ENCODE measurements around the gene HOXD1.

HOXD1 gene

GRCh38 chr2:176159663-176160250 is 28.7 kb upstream of the HOXD1 start:
- Histone ChIP-seq H3K36me3 (ENCODE audit: insufficient read depth, insufficient read length, low read length) (no peaks in the 10 kb centered on the region), H3K4me3 (ENCODE audit: insufficient read length, low read depth) (peak overlapping the region; percentile 26), H3K9me3 (ENCODE audit: insufficient read depth, low read length) (no peaks in the 10 kb centered on the region), H3K9ac (ENCODE audit: insufficient read length, low read depth) (peak overlapping the region; percentile 61), H3K4me1 (ENCODE audit: insufficient read depth, insufficient read length) (peaks cover 21% of the 10 kb centered on the region), H3K27me3 (ENCODE audit: insufficient read depth, insufficient read length) (peaks cover 100% of the 10 kb centered on the region)
- DNase-seq (ENCODE audit: low read depth, low spot score), result no peak
- TF ChIP-seq YY1 (IDR thresholded peaks at IDR 0.05; ENCODE audit: insufficient read depth, insufficient read length), result no peak
- no peak for TF ChIP-seq ZNF274 (IDR thresholded peaks at IDR 0.05; ENCODE audit: low read depth, low read length)
- no peak for TF ChIP-seq SUZ12 (IDR thresholded peaks at IDR 0.05; ENCODE audit: extremely low read depth, insufficient read depth, insufficient read length)

DNA sequence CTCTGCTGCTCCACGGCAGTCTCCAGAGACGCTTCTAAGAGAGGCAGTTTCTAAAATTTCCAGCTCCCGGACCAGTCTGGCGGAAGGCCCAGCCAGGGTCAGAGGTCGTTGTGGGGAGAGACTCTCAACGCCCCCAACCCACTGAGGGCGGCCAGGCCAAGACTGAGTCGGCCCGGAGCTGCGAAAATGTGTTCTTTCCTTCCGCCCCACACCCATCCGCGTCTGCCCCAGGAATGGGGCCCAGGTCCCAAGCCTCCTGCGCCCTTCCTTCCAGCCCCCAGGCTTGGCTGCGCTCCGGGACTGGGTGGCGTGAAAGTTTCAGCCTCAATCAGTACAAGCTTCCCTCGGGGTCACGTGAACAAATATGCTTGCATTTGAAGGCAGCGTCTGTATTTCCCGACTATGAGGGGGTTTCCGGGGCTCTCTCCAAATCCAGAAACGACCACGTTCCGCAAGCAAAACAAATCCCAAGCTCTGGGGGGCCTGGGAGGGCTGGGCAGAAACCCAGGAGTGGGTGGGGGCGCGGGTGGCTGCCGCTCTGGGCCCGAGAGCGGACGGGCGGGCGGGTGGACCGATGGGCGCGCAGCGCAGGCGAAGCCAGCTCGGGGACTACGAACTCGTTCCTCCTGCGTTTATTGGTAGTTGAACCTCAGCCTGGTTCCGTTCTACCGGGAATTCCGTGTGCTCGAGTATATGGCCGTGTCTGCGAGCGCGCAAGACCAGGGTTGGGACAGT is 28.1 kb upstream of the HOXD1 start:
- DNase-seq (ENCODE audit: low read depth, low spot score), result no peak
- Histone ChIP-seq H3K4me1 (ENCODE audit: insufficient read depth, insufficient read length) (peaks cover 22% of the 10 kb centered on the region), H3K27me3 (ENCODE audit: insufficient read depth, insufficient read length) (peaks cover 100% of the 10 kb centered on the region), H3K36me3 (ENCODE audit: insufficient read depth, insufficient read length, low read length) (no peaks in the 10 kb centered on the region), H3K9ac (ENCODE audit: insufficient read length, low read depth) (peak overlapping the region; percentile 61), H3K9me3 (ENCODE audit: insufficient read depth, low read length) (no peaks in the 10 kb centered on the region), H3K4me3 (ENCODE audit: insufficient read length, low read depth) (peak overlapping the region; percentile 26)
- TF ChIP-seq SUZ12 (IDR thresholded peaks at IDR 0.05; ENCODE audit: extremely low read depth, insufficient read depth, insufficient read length), result peak; percentile 97
- no peak for TF ChIP-seq YY1 (IDR thresholded peaks at IDR 0.05; ENCODE audit: insufficient read depth, insufficient read length)
- no peak for TF ChIP-seq ZNF274 (IDR thresholded peaks at IDR 0.05; ENCODE audit: low read depth, low read length)

- no peaks in the 10 kb centered on the region for H3K9me3 ChIP-seq (ENCODE audit: insufficient read depth, low read length)
- peaks cover 100% of the 10 kb centered on the region for H3K27me3 ChIP-seq (ENCODE audit: insufficient read depth, insufficient read length)
- H3K4me1 ChIP-seq (ENCODE audit: insufficient read depth, insufficient read length), result peaks cover 20% of the 10 kb centered on the region
- no peak for DNase-seq (ENCODE audit: low read depth, low spot score)
- TF ChIP-seq ZNF274 (IDR thresholded peaks at IDR 0.05; ENCODE audit: low read depth, low read length) (no peak), SUZ12 (IDR thresholded peaks at IDR 0.05; ENCODE audit: extremely low read depth, insufficient read depth, insufficient read length) (no peak), YY1 (IDR thresholded peaks at IDR 0.05; ENCODE audit: insufficient read depth, insufficient read length) (no peak)
- H3K36me3 ChIP-seq (ENCODE audit: insufficient read depth, insufficient read length, low read length), result no peaks in the 10 kb centered on the region
- no peak overlapping the region for H3K9ac ChIP-seq (ENCODE audit: insufficient read length, low read depth)
- H3K4me3 ChIP-seq (ENCODE audit: insufficient read length, low read depth), result no peak overlapping the region
These were observed 27.3 kb upstream of the HOXD1 start for GRCh38 chr2:176160986-176161824.

GRCh38 chr2:176161825-176162626 is 26.4 kb upstream of the HOXD1 start:
- H3K9me3 ChIP-seq (ENCODE audit: insufficient read depth, low read length), result no peaks in the 10 kb centered on the region
- no peaks in the 10 kb centered on the region for H3K36me3 ChIP-seq (ENCODE audit: insufficient read depth, insufficient read length, low read length)
- H3K4me1 ChIP-seq (ENCODE audit: insufficient read depth, insufficient read length), result peaks cover 20% of the 10 kb centered on the region
- H3K4me3 ChIP-seq (ENCODE audit: insufficient read length, low read depth), result no peak overlapping the region
- TF ChIP-seq SUZ12 (IDR thresholded peaks at IDR 0.05; ENCODE audit: extremely low read depth, insufficient read depth, insufficient read length), result peak; percentile 66
- no peak for TF ChIP-seq YY1 (IDR thresholded peaks at IDR 0.05; ENCODE audit: insufficient read depth, insufficient read length)
- H3K9ac ChIP-seq (ENCODE audit: insufficient read length, low read depth), result no peak overlapping the region
- H3K27me3 ChIP-seq (ENCODE audit: insufficient read depth, insufficient read length), result peaks cover 100% of the 10 kb centered on the region
- no peak for DNase-seq (ENCODE audit: low read depth, low spot score)

- DNase-seq (ENCODE audit: low read depth, low spot score), result no peak
- Histone ChIP-seq H3K9me3 (ENCODE audit: insufficient read depth, low read length) (no peaks in the 10 kb centered on the region; the same call in 1 of the 2 replicates), H3K9ac (ENCODE audit: insufficient read length, low read depth) (no peak overlapping the region), H3K4me3 (ENCODE audit: insufficient read length, low read depth) (no peak overlapping the region), H3K36me3 (ENCODE audit: insufficient read depth, insufficient read length, low read length) (no peaks in the 10 kb centered on the region), H3K4me1 (ENCODE audit: insufficient read depth, insufficient read length) (peaks cover 18% of the 10 kb centered on the region), H3K27me3 (ENCODE audit: insufficient read depth, insufficient read length) (peaks cover 100% of the 10 kb centered on the region)
- no peak for TF ChIP-seq YY1 (IDR thresholded peaks at IDR 0.05; ENCODE audit: insufficient read depth, insufficient read length)
- no peak for TF ChIP-seq ZNF274 (IDR thresholded peaks at IDR 0.05; ENCODE audit: low read depth, low read length)
- peak; percentile 27 for TF ChIP-seq SUZ12 (IDR thresholded peaks at IDR 0.05; ENCODE audit: extremely low read depth, insufficient read depth, insufficient read length)
These were observed 25.4 kb upstream of the HOXD1 start for GRCh38 chr2:176162911-176163671.

GRCh38 chr2:176163672-176164056 is 24.8 kb upstream of the HOXD1 start:
- H3K4me3 ChIP-seq (ENCODE audit: insufficient read length, low read depth), result no peak overlapping the region
- H3K9me3 ChIP-seq (ENCODE audit: insufficient read depth, low read length), result no peaks in the 10 kb centered on the region; the same call in 1 of the 2 replicates
- no peaks in the 10 kb centered on the region for H3K36me3 ChIP-seq (ENCODE audit: insufficient read depth, insufficient read length, low read length)
- H3K4me1 ChIP-seq (ENCODE audit: insufficient read depth, insufficient read length), result peaks cover 18% of the 10 kb centered on the region
- DNase-seq (ENCODE audit: low read depth, low spot score), result no peak
- no peak overlapping the region for H3K9ac ChIP-seq (ENCODE audit: insufficient read length, low read depth)
- no peak for TF ChIP-seq ZNF274 (IDR thresholded peaks at IDR 0.05; ENCODE audit: low read depth, low read length)
- TF ChIP-seq YY1 (IDR thresholded peaks at IDR 0.05; ENCODE audit: insufficient read depth, insufficient read length), result no peak
- no peak for TF ChIP-seq SUZ12 (IDR thresholded peaks at IDR 0.05; ENCODE audit: extremely low read depth, insufficient read depth, insufficient read length)
- peaks cover 100% of the 10 kb centered on the region for H3K27me3 ChIP-seq (ENCODE audit: insufficient read depth, insufficient read length)

Data from NT2/D1 (cell line).